ENCODE results near the gene IQCE. TPM values are rescaled to one million over a fixed set of nuclear protein-coding genes. Genes with fewer than 3 reads are reported as not detected.

The IQCE gene
- total and polyA plus RNA-seq, 10 of the 15 experiments (the other 5 are each of a cell fraction or from before 2014, with no cell fraction given), result 0.37 to 8.1 (median 3.7) TPM

DNA sequence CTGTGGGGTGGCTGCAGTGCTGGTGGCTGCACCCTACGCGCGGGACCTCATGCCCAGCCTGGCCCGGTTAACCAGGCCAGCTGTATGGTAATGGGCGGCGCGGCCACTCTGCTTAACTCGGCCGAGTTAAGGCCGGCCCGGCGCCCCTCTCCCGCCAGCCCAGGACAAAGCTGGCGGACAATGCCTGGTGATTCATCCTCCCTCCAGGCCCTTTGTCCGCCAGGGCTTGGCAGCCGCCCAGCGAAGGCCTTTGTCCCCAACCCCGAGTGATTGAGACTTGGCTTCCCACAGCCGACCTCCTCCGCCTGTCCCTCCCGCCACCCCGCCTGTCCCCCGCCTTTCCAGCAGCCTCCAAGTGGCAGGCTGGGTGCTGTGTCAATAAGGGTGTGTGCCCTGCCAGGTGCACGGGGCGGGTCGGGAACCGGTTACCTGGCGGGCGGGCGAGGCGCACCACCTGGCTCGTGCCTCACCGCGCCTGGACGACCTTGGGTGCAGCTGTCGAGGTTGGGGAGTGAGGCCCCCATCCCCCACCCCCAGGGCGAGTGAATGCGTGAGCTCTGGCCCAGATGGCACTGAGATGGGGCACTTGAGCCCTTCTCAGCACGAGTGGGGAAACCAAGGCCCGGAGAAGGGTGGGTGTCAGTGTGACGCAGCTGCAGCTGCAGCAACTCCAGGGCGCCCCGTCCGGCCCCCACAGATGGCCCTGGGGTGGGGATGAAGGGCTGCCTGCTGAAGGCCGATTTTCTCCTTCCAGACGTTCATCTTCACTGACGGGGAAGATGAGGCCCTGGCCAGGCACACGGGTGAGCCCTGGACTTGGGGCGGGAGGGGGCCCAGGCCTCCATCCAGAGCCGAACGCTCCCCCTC is 34.6 kb upstream of the IQCE start:
- no peak overlapping the region for H3K9ac ChIP-seq (ENCODE audit: control insufficient read depth, insufficient read depth, low read length)
- ChIA-PET POLR2A (no interaction called here), SMC1A (ENCODE audit: uncharacterized antibody, unreplicated experiment) (no interaction called here)
- TF ChIP-seq IRF4 (IDR thresholded peaks at IDR 0.05; ENCODE audit: low read depth, low read length) (no peak), TCF3 (IDR thresholded peaks at IDR 0.05; ENCODE audit: borderline replicate concordance, insufficient read depth, low read depth, low read length) (no peak), MEF2A (IDR thresholded peaks at IDR 0.05; ENCODE audit: insufficient read depth, low read depth, low read length) (no peak), ZNF687 (IDR thresholded peaks at IDR 0.05) (no peak), PBX3 (IDR thresholded peaks at IDR 0.05; ENCODE audit: insufficient replicate concordance, low read depth, low read length) (no peak), PRDM15 (CRISPR knock-in tag; IDR thresholded peaks at IDR 0.05) (no peak), SUPT20H (IDR thresholded peaks at IDR 0.05; ENCODE audit: borderline replicate concordance, control insufficient read depth, low read depth, low read length) (no peak), ZNF217 (IDR thresholded peaks at IDR 0.05) (no peak), SUZ12 (IDR thresholded peaks at IDR 0.05; ENCODE audit: unreplicated experiment) (no peak), JUNB (IDR thresholded peaks at IDR 0.05) (no peak), CHD4 (IDR thresholded peaks at IDR 0.05) (no peak), IKZF2 (IDR thresholded peaks at IDR 0.05) (no peak)

More for the DNA sequence above, 34.6 kb upstream of the IQCE start:
- no TSS peak for BruUV-seq (replicated peaks)
- H3K27ac ChIP-seq (ENCODE audit: control insufficient read depth, insufficient read depth), result no peak overlapping the region
- ATAC-seq (no peak), DNase-seq (ENCODE audit: low read depth, low spot score) (no peak), FAIRE-seq (no peak)
- no peaks in the 10 kb centered on the region for H3K79me2 ChIP-seq (ENCODE audit: control insufficient read depth, insufficient read depth, low read length)
- no peak overlapping the region for H3K4me3 ChIP-seq
- peaks cover 0 to 11% of the 10 kb centered on the region in 2 experiments; a peak in 3 of 4 replicates for H3K27me3 ChIP-seq (replicated peaks in 1 of 2; ENCODE audit: control insufficient read depth in 2 of 2, insufficient read depth in 2 of 2, low read length in 1 of 2)
- in situ Hi-C loops (cut with MboI), result no loop called here
- H4K20me1 ChIP-seq (ENCODE audit: control insufficient read depth, insufficient read depth), result no peaks in the 10 kb centered on the region
- no peaks in the 10 kb centered on the region for H3K36me3 ChIP-seq (ENCODE audit: control insufficient read depth in 2 of 2, insufficient read depth in 2 of 2, low read length in 1 of 2)
- no peak overlapping the region for H2AFZ ChIP-seq (ENCODE audit: control insufficient read depth, low read depth, low read length)
- RAD21 ChIA-PET (ENCODE audit: unreplicated experiment), result no interaction called here
- no peak overlapping the region for H3K4me2 ChIP-seq (ENCODE audit: control insufficient read depth, insufficient read depth)
- intact Hi-C loops (cut with micrococcal nuclease; ENCODE audit: unreplicated experiment), result no loop called here
- peaks cover 26% of the 10 kb centered on the region for H3K4me1 ChIP-seq (ENCODE audit: control insufficient read depth, insufficient read depth, low read length)
- 70% methylated on average over 51 of the region's 51 CpGs for WGBS (ENCODE audit: insufficient coverage, insufficient replicate concordance, low lambda C conversion rate, missing lambda C conversion rate)
- no peaks in the 10 kb centered on the region for H3K9me3 ChIP-seq (replicated peaks; ENCODE audit: control insufficient read depth, insufficient read depth, low read length)
- CTCF ChIA-PET, result no interaction called here
